HEK293T (cell line): ENCODE results near the gene PHETA2.

Source experiments
- CTCF ChIA-PET: fragments of 350-600 bp; formaldehyde crosslinking; extraction: SDS; loops from one replicate; lab custom pipeline; 2021; ENCODE audit warnings: antibody characterized with exemption, inconsistent platforms; lab: Yijun Ruan, JAX
- POLR2A ChIA-PET: fragments of 350-600 bp; formaldehyde crosslinking; extraction: SDS; loops from one replicate; lab custom pipeline; 2020; ENCODE audit warnings: antibody characterized with exemption, inconsistent platforms; lab: Yijun Ruan, JAX
- DNase-seq: peaks from one replicate; pipeline ENCODE4 v3.0.0; 2012; ENCODE audit warnings: mixed read lengths; ENCODE audit errors: extremely low spot score
- ARNT ChIP-seq: fragments of 450-650 bp; IDR thresholded peaks from 2 replicates; pipeline ENCODE4 v1.6.1; 2017; ENCODE audit warnings: mild to moderate bottlenecking
- BHLHE40 ChIP-seq: fragments of 450-650 bp; IDR thresholded peaks from 2 replicates; pipeline ENCODE4 v1.6.1; 2016; ENCODE audit warnings: mild to moderate bottlenecking, moderate library complexity, borderline replicate concordance
- CTBP1 ChIP-seq: fragments of 450-650 bp; IDR thresholded peaks from 2 replicates; pipeline ENCODE4 v1.6.1; 2016; ENCODE audit warnings: borderline replicate concordance
- ELF4 ChIP-seq: fragments of 450-650 bp; IDR thresholded peaks from 2 replicates; pipeline ENCODE4 v1.6.1; 2017; ENCODE audit warnings: antibody characterized with exemption
- FOXA1 ChIP-seq: fragments of 450-650 bp; IDR thresholded peaks from 2 replicates; pipeline ENCODE4 v1.6.1; 2016; ENCODE audit warnings: mild to moderate bottlenecking
- FOXK2 ChIP-seq: fragments of 450-650 bp; IDR thresholded peaks from 2 replicates; pipeline ENCODE4 v1.6.1; 2016; ENCODE audit warnings: mild to moderate bottlenecking
- FOXM1 ChIP-seq: fragments of 450-650 bp; IDR thresholded peaks from 2 replicates; pipeline ENCODE4 v1.6.1; 2017; ENCODE audit warnings: mild to moderate bottlenecking, borderline replicate concordance
- HDGF ChIP-seq: fragments of 450-650 bp; IDR thresholded peaks from 2 replicates; pipeline ENCODE4 v1.6.1; 2017; ENCODE audit warnings: antibody characterized with exemption, borderline replicate concordance
- L3MBTL2 ChIP-seq: fragments of 450-650 bp; conservative IDR thresholded peaks from 2 replicates; pipeline ENCODE4 v1.6.1; 2016; ENCODE audit warnings: mild to moderate bottlenecking
- LEF1 ChIP-seq: fragments of 450-650 bp; IDR thresholded peaks from 2 replicates; pipeline ENCODE4 v1.6.1; 2017; ENCODE audit warnings: mild to moderate bottlenecking, borderline replicate concordance
- NFRKB ChIP-seq: fragments of 450-650 bp; IDR thresholded peaks from 2 replicates; pipeline ENCODE4 v1.6.1; 2016; ENCODE audit warnings: mild to moderate bottlenecking, moderate library complexity
- PKNOX1 ChIP-seq: fragments of 450-650 bp; IDR thresholded peaks from 2 replicates; pipeline ENCODE4 v1.6.1; 2016
- SP1 ChIP-seq: fragments of 450-650 bp; IDR thresholded peaks from 2 replicates; pipeline ENCODE4 v1.6.1; 2017
- SUZ12 ChIP-seq: fragments of 450-650 bp; IDR thresholded peaks from 2 replicates; pipeline ENCODE4 v1.6.1; 2016; ENCODE audit warnings: mild to moderate bottlenecking
- TARDBP ChIP-seq: fragments of 450-650 bp; IDR thresholded peaks from 2 replicates; pipeline ENCODE4 v1.6.1; 2016
- ZNF384 ChIP-seq: fragments of 450-650 bp; IDR thresholded peaks from 2 replicates; pipeline ENCODE4 v1.6.1; 2016

PHETA2 gene

GRCh38 chr22:42062506-42063170, 11.4 kb upstream of the PHETA2 start:
- TF ChIP-seq CTBP1 (no peak), SUZ12 (no peak), FOXA1 (no peak), L3MBTL2 (no peak), LEF1 (no peak), ARNT (no peak), TARDBP (no peak), SP1 (no peak), BHLHE40 (no peak), FOXK2 (no peak), PKNOX1 (no peak)
- no peak for DNase-seq
- POLR2A ChIA-PET, result interaction anchor here (1.1 kb wide), 2 partner anchors 8 to 17 kb away, joined by 3 to 4 read pairs; partner anchors contain the start of genes NAGA and SMDT1
- CTCF ChIA-PET, result no interaction called here

- ChIA-PET CTCF (no interaction called here), POLR2A (interaction anchor here (0.6 to 1.5 kb wide), 3 partner anchors 15 to 118 kb away, joined by 3 to 6 read pairs (median 3); partner anchors contain the start of genes CENPM and SMDT1)
- no peak for DNase-seq
- TF ChIP-seq TARDBP (no peak), PKNOX1 (no peak), CTBP1 (no peak)
Observed at GRCh38 chr22:42064629-42065028, 9.4 kb upstream of the PHETA2 start.

- CTCF ChIA-PET, result no interaction called here
- TF ChIP-seq NFRKB (no peak), ELF4 (no peak)
- no peak for DNase-seq
- POLR2A ChIA-PET, result interaction anchor here (1.3 to 1.5 kb wide), 2 partner anchors 14 to 119 kb away, joined by 3 to 6 read pairs; partner anchors contain the start of genes CENPM and SMDT1
Observed at GRCh38 chr22:42065438-42066125, 8.5 kb upstream of the PHETA2 start.

GRCh38 chr22:42066126-42066761, 7.8 kb upstream of the PHETA2 start:
- no peak for TF ChIP-seq BHLHE40
- CTCF ChIA-PET, result no interaction called here
- no peak for DNase-seq
- POLR2A ChIA-PET, result no interaction called here

GRCh38 chr22:42066937-42067336, 7.1 kb upstream of the PHETA2 start:
- DNase-seq, result no peak
- TF ChIP-seq CTBP1, result no peak
- TF ChIP-seq SP1, result no peak
- TF ChIP-seq FOXA1, result no peak
- no peak for TF ChIP-seq ELF4
- TF ChIP-seq ARNT, result no peak
- no peak for TF ChIP-seq SUZ12
- no peak for TF ChIP-seq FOXM1
- no peak for TF ChIP-seq BHLHE40
- TF ChIP-seq ZNF384, result no peak
- no peak for TF ChIP-seq NFRKB
- ChIA-PET POLR2A (no interaction called here), CTCF (no interaction called here)

GRCh38 chr22:42067671-42068251, 6.3 kb upstream of the PHETA2 start:
- ChIA-PET POLR2A (no interaction called here), CTCF (no interaction called here)
- no peak for TF ChIP-seq ZNF384
- TF ChIP-seq FOXK2, result no peak
- TF ChIP-seq CTBP1, result no peak
- TF ChIP-seq ARNT, result no peak
- no peak for TF ChIP-seq TARDBP
- no peak for TF ChIP-seq LEF1
- TF ChIP-seq SP1, result no peak
- TF ChIP-seq PKNOX1, result no peak
- TF ChIP-seq FOXM1, result no peak
- TF ChIP-seq ELF4, result no peak
- no peak for TF ChIP-seq L3MBTL2
- no peak for TF ChIP-seq FOXA1
- no peak for DNase-seq

GRCh38 chr22:42068291-42068690, 5.8 kb upstream of the PHETA2 start:
- CTCF ChIA-PET, result no interaction called here
- DNase-seq, result no peak
- POLR2A ChIA-PET, result no interaction called here
- TF ChIP-seq NFRKB (no peak), ZNF384 (no peak), SP1 (no peak), FOXM1 (no peak), PKNOX1 (no peak), TARDBP (no peak), ELF4 (no peak), ARNT (no peak), CTBP1 (no peak), SUZ12 (no peak), L3MBTL2 (no peak), FOXA1 (no peak), LEF1 (no peak), FOXK2 (no peak), BHLHE40 (no peak), HDGF (no peak)
